Bone marrow (tissue), 2 donors: ENCODE data around the gene YARS1.

Experiments
- DNase-seq, 2 donors: peaks; one replicate each; lab custom pipeline; 2025; lab: John Stamatoyannopoulos, UW

Gene YARS1

DNA sequence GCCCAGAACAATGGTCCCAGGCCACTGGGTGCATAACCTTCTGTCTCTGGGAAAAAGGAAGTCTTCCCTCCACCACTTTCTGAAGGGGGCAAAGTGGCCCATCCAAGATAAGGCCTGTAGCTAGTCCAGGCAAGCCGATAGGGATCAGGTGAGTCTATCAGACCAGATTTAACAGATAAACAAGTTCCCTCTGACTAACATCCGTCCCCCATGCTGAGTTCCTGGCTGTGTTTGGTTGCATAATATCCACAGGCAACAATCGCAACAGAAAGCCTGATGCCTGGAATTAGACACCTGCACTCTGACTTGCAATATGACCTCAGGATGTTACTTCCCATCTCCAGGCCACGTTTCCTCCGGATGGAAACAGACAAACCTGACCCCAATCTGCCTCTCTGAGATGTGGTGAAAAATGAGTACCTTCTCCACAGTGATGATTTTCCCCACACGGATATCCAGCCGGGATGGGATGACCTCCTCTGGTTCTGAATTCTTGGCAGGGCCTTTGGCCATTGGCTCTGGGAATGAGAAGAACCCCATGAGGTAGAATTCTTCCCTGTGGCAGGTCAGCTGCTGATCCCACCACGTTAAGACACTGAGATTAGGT lies 36.4 kb downstream of the YARS1 start:
- DNase-seq: no peak

DNA sequence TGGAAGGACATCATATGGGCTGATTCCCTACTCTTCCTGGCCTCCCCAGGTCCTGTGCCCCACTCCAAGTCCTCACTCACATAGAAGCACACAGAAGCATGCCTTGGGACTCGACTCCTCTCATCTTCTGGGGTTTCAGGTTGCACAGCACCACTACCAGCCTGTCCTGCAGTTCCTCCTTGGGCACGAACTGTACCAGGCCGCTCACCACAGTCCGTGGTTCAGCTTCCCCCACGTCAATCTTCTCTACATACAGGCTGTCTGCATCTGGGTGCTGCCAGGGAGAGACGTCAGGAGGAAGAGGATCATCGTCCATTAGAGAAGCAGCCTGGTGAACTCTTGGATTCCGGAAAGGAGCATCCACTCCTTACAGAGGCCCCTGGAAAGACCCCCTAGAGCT lies 37.2 kb downstream of the YARS1 start:
- no peak for DNase-seq

DNA sequence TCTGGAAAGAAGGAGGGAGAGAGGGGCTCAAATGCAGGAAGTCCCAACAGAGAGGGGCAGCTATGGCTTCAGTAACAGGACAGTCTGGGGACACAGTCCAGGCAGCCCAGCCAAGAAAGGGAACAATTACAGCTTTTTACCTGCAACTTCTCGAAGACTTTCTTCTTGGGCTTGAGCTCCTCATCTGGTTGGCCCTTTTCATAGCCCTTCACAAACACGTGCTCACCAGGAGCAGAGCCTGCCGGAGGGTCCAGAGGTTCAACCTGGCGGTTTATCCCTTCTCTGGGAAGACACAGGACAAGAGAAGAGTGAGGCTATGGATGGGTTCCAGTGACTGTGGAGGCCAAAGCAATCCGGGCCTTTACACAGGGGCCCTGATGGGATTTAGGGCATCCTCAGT lies 37.9 kb downstream of the YARS1 start:
- no peak for DNase-seq

- peak in 1 of 2 donors; percentile 35 for DNase-seq
Observed at GRCh38 chr1:32775640-32776337, 41.4 kb downstream of the YARS1 start.

- no peak for DNase-seq
Observed at GRCh38 chr1:32774950-32775634, 42.1 kb downstream of the YARS1 start.

DNA sequence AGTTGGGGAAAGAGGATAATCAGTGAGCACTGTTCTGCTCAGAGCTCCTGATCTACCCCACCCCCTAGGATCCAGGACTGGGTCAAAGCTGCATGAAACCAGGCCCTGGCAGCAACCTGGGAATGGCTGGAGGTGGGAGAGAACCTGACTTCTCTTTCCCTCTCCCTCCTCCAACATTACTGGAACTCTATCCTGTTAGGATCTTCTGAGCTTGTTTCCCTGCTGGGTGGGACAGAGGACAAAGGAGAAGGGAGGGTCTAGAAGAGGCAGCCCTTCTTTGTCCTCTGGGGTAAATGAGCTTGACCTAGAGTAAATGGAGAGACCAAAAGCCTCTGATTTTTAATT lies 42.7 kb downstream of the YARS1 start:
- DNase-seq: no peak

DNA sequence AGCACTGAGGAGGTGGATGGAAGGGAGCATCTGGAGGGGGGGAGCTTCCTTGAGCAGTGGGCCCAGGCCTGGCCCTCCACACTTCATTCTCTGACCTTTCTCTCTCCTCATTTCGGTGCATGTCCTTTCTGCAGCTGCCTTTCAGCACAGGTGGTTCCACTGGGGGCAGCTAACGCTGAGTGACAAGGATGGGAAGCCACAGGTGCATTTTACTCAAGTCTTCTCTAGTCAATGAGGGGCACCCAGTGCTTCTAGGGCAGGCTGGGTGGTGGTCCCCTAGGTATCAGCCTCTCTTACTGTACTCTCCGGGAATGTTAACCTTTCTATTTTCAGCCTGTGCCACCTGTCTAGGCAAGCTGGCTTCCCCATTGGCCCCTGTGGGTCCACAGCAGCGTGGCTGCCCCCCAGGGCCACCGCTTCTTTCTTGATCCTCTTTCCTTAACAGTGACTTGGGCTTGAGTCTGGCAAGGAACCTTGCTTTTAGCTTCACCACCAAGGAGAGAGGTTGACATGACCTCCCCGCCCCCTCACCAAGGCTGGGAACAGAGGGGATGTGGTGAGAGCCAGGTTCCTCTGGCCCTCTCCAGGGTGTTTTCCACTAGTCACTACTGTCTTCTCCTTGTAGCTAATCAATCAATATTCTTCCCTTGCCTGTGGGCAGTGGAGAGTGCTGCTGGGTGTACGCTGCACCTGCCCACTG lies 43.2 kb downstream of the YARS1 start:
- DNase-seq: no peak

- DNase-seq: peak; percentile 21 to 27
Observed at GRCh38 chr1:32773018-32773763, 44.0 kb downstream of the YARS1 start.

DNA sequence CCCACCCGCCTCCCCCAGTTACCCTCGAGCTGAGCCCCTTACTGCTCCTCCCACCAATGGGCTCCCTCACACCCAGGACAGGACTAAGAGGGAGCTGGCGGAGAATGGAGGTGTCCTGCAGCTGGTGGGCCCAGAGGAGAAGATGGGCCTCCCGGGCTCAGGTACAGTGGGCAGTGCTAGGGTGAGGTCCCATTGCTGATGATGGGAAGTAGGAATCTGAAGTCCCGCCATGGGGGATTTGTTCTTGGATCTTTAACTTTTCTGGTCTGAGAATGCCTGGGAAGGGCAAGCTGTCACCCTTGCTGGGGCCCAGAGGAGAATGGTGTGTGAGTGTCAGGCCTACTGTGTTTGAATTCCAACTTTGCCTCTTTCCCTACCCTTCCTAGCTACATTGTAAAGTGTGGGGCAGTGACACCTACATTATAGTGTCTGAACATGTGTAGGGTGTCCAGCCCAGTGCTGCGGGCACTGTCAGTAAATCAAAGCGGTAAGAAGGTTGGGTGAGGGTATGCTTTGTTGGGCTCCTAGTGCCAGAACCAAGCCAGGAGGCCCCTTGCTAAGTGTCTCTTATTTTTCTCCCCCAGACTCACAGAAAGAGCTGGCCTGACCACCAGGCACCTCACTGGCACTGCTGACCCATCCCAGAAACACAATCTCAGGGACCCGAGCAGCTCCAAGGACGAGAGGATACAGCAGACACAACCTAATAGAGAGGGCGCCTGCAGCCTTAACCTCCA lies 44.7 kb downstream of the YARS1 start:
- no peak for DNase-seq

- DNase-seq: no peak
Observed at GRCh38 chr1:32771561-32772280, 45.4 kb downstream of the YARS1 start.

DNA sequence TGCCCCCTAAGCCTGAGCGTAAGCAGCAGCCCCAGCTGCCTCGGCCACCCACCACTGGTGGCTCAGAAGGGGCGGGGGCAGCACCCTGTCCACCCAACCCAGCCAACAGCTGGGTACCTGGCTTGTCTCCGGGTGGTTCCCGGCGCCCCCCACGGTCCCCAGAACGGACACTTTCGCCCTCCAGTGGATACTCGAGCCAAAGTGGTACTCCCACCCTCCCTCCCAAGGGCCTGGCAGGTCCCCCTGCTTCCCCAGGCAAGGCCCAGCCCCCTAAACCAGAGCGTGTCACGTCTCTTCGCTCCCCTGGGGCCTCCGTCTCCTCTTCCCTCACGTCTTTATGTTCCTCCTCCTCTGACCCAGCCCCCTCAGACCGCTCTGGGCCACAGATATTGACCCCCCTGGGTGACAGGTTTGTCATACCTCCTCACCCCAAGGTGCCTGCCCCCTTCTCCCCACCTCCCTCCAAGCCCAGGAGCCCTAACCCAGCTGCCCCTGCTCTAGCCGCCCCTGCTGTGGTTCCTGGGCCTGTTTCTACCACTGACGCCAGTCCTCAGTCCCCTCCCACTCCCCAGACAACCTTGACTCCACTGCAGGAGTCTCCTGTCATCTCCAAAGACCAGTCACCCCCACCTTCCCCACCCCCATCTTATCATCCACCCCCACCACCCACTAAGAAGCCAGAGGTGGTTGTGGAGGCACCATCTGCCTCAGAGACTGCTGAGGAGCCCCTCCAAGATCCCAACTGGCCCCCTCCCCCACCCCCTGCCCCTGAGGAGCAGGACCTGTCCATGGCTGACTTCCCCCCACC lies 46.2 kb downstream of the YARS1 start:
- DNase-seq: no peak

GRCh38 chr1:32770221-32770731 lies 46.9 kb downstream of the YARS1 start:
- no peak for DNase-seq

DNA sequence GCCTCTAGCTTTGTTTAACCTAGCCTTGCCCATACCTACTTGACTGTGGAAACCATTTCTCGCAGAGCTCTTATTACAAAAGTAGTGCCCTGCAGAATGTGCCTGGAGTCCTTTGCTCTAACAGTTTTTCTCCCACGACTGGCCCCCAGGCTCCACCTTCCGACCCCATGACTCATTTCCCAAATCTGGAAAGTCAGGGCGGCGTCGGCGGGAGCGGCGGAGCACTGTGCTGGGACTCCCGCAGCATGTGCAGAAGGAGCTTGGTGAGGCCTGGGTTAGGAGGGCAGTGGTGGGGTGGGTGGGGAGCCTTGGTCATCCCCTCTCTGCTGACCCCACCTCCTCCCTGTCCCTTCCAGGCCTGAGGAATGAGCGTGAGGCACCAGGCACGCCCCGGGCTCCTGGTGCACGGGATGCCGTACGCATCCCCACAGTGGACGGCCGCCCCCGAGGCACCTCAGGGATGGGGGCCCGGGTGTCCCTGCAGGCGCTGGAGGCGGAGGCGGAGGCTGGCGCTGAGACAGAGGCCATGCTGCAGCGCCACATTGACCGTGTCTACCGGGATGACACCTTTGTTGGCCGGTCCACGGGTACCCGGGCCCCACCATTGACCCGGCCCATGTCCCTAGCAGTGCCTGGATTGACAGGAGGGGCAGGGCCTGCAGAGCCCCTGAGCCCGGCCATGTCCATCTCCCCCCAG lies 47.5 kb downstream of the YARS1 start:
- DNase-seq: no peak

DNA sequence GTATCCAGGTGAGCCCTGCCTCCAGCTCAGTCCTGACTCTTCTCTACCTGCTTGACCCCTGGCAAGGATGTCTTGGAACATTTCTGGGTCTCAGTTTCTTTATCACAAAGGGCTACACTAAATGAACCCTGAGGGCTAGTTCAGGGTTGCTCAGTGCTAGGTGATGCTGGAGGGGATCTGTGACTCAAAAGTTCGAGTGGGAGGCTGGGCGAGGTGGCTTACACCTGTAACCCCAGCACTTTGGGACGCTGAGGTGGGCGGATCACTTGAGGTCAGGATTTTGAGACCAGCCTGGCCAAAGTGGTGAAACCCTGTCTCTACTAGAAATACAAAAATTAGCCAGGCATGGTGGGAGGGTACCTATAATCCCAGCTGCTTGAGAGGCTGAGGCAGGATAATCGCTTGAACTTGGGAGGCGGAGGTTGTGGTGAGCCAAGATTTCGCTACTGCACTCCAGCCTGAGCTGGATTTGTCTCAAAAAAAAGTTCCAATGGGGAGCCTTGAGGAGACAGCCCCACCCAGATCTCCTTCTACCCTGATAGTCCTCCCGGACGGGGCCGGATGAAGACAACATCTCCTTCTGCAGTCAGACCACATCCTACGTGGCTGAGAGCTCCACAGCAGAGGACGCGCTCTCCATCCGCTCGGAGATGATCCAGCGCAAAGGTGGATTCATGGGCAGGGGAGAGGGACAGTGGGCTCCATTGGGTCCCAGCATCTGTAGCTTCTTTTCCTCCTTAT lies 48.9 kb downstream of the YARS1 start:
- DNase-seq: no peak

DNA sequence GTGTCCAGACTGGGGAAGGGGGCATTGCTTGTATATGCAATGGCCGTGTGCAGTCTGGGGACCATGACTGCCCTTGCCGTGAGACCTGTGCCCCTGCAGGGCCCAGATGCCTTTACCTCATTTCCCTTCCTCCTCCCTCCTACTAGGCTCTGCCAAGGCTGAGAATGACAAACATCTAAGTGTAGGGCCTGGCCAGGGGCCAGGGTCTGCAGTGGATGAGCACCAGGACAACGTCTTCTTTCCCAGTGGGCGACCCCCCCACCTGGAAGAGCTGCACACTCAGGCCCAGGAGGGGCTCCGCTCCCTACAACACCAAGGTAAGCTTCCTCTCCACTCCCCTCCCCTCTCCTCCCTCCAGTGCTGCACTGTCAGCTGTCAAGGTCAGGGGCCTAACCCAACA lies 49.5 kb downstream of the YARS1 start:
- no peak for DNase-seq

DNA sequence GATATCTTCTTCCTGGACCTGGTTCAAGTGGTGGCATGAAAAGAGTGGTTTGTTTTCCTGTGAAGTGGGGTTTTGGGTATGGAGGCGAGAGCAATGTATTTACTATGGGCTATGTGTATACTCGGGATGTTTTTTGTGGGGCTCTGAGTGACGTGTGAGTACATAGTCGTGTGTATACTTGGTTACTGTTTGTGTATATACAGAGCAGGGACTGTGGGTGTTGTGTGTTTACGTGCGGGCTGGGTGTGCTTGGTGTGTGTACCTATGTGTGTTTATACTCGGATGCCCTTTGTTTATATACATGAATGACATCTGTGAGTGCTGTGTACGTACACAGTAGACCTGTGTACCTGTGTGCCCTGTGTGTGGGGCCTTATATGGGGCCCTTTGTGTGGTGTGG lies 50.0 kb downstream of the YARS1 start:
- DNase-seq: no peak

DNA sequence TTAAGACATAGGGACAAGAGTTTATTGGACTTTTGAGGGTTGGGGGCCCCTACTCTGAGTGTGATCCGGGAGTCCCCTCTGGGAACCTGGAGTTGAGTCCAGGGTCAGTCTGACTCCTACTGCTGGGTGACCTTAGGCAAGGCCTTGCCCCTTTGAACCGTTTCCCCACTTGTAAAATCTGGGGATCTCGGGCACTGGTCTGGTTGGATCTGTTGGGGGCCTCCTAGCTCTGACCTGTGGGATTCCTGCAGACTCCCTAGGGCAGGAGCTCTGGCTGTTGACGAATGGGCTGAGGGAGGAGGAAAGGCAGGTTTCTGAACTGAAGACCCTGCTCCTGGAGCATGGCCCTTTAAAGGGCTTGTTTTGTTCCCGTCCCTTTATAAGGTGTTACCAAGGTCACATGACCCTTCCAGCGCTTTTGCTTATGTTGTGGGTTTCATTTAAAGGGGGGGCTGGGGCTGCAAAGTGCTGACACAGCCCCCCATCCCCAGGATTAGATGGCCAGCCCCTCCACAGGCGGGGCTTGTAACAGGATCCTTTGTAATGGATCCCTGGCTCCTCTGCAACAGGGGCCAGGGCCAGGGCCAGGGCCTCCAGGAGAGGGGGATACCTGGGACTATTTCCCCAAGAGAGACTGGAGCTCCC lies 50.7 kb downstream of the YARS1 start:
- DNase-seq: no peak
